Measurements from ENCODE around the gene LDB2. TPM values are rescaled to one million over a fixed set of nuclear protein-coding genes. Genes with fewer than 3 reads are reported as not detected.

The LDB2 gene
- total and polyA plus RNA-seq, 2 experiments from 2014 or later, result 48.6 to 80.1 TPM

GRCh38 chr4:16492872-16493271 is 405.6 kb downstream of the LDB2 start:
- H4K20me1 ChIP-seq (replicated peaks; ENCODE audit: insufficient read depth), result no peaks in the 10 kb centered on the region

GRCh38 chr4:16489226-16489625 is 409.2 kb downstream of the LDB2 start:
- Histone ChIP-seq H2AFZ (no peak overlapping the region), H3K4me3 (no peak overlapping the region)
- no peak for ATAC-seq
- no peak for TF ChIP-seq CREB1 (CRISPR knock-in tag; IDR thresholded peaks at IDR 0.05; ENCODE audit: low read depth)
- TF ChIP-seq ZNF114 (CRISPR knock-in tag; IDR thresholded peaks at IDR 0.05), result no peak
- TF ChIP-seq EZH2phosphoT487 (IDR thresholded peaks at IDR 0.05; ENCODE audit: unreplicated experiment), result no peak
- TF ChIP-seq JUNB (IDR thresholded peaks at IDR 0.05; ENCODE audit: unreplicated experiment), result no peak
- no peak for TF ChIP-seq EZH2 (IDR thresholded peaks at IDR 0.05; ENCODE audit: low read depth, unreplicated experiment)
- no peak for TF ChIP-seq ZNF331 (CRISPR knock-in tag; IDR thresholded peaks at IDR 0.05; ENCODE audit: low read depth)
- TF ChIP-seq REST (IDR thresholded peaks at IDR 0.05; ENCODE audit: unreplicated experiment), result no peak
- no peak for TF ChIP-seq NANOG (IDR thresholded peaks at IDR 0.05; ENCODE audit: borderline replicate concordance)

More at GRCh38 chr4:16492872-16493271, 405.6 kb downstream of the LDB2 start:
- TF ChIP-seq ETS1 (IDR thresholded peaks at IDR 0.05), result no peak
- no peak for TF ChIP-seq JUNB (IDR thresholded peaks at IDR 0.05; ENCODE audit: unreplicated experiment)
- TF ChIP-seq EZH2phosphoT487 (IDR thresholded peaks at IDR 0.05; ENCODE audit: unreplicated experiment), result no peak
- TF ChIP-seq ZNF114 (CRISPR knock-in tag; IDR thresholded peaks at IDR 0.05), result no peak
- TF ChIP-seq CTCF (conservative IDR thresholded peaks at IDR 0.05; ENCODE audit: low read depth in 2 of 2), result no peak
- no peak for TF ChIP-seq ZNF331 (CRISPR knock-in tag; IDR thresholded peaks at IDR 0.05; ENCODE audit: low read depth)
- ATAC-seq (peak; percentile 44; the same call in 1 of the 3 replicates), DNase-seq (ENCODE audit: low spot score) (peak; percentile 32)
- no peaks in the 10 kb centered on the region for H3K4me1 ChIP-seq (ENCODE audit: insufficient read depth)
- H2AFZ ChIP-seq, result no peak overlapping the region
- no peaks in the 10 kb centered on the region for H3K79me2 ChIP-seq (replicated peaks; ENCODE audit: insufficient read depth)
- H3K36me3 ChIP-seq (ENCODE audit: insufficient read depth), result no peaks in the 10 kb centered on the region
- H3K27me3 ChIP-seq (ENCODE audit: insufficient read depth), result no peaks in the 10 kb centered on the region
- H3K4me3 ChIP-seq, result no peak overlapping the region
- no peaks in the 10 kb centered on the region for H3K4me1 Mint-ChIP-seq
- no peak overlapping the region for H3K27ac ChIP-seq (ENCODE audit: low read depth)
- no peaks in the 10 kb centered on the region for H3K27me3 Mint-ChIP-seq (ENCODE audit: insufficient read depth, low read depth, poor library complexity)
- H3K9me2 ChIP-seq (ENCODE audit: insufficient read depth), result 0 out of 2 replicates have a peak, but pooled peaks cover 6% of the 10 kb centered on the region
- no peak overlapping the region for H3K4me2 ChIP-seq
- H3F3A ChIP-seq (replicated peaks; ENCODE audit: low read depth), result no peaks in the 10 kb centered on the region
- H3K27ac Mint-ChIP-seq, result no peak overlapping the region
- peaks cover 1% of the 10 kb centered on the region; the same call in 2 of the 3 replicates for H3K9me3 Mint-ChIP-seq
- H3K4me3 Mint-ChIP-seq, result no peak overlapping the region
- no peaks in the 10 kb centered on the region for H3K36me3 Mint-ChIP-seq (ENCODE audit: low read depth)

More at GRCh38 chr4:16489226-16489625, 409.2 kb downstream of the LDB2 start:
- Histone ChIP-seq H3F3A (replicated peaks; ENCODE audit: low read depth) (no peaks in the 10 kb centered on the region), H4K20me1 (replicated peaks; ENCODE audit: insufficient read depth) (no peaks in the 10 kb centered on the region), H3K27me3 (ENCODE audit: insufficient read depth) (no peaks in the 10 kb centered on the region), H3K79me2 (replicated peaks; ENCODE audit: insufficient read depth) (no peaks in the 10 kb centered on the region), H3K4me1 (ENCODE audit: insufficient read depth) (no peaks in the 10 kb centered on the region), H3K4me2 (no peak overlapping the region), H3K9me2 (ENCODE audit: insufficient read depth) (peaks cover 18% of the 10 kb centered on the region; the same call in 1 of the 2 replicates), H3K27ac (ENCODE audit: low read depth) (no peak overlapping the region), H3K36me3 (ENCODE audit: insufficient read depth) (no peaks in the 10 kb centered on the region)
- no peaks in the 10 kb centered on the region for H3K4me1 Mint-ChIP-seq
- peaks cover 2% of the 10 kb centered on the region for H3K27me3 Mint-ChIP-seq (ENCODE audit: insufficient read depth, low read depth, poor library complexity)
- no peak for DNase-seq (ENCODE audit: low spot score)
- no peaks in the 10 kb centered on the region for H3K36me3 Mint-ChIP-seq (ENCODE audit: low read depth)
- peaks cover 3% of the 10 kb centered on the region; the same call in 2 of the 3 replicates for H3K9me3 Mint-ChIP-seq
- H3K27ac Mint-ChIP-seq, result no peak overlapping the region
- H3K4me3 Mint-ChIP-seq, result no peak overlapping the region
